ENCODE measurements around the gene EIF4E1B.

The EIF4E1B gene

GRCh38 chr5:176693477-176693851 lies 63.0 kb downstream of the EIF4E1B start:
- no peak for DNase-seq

GRCh38 chr5:176694146-176694545 lies 63.7 kb downstream of the EIF4E1B start:
- DNase-seq: no peak

DNA sequence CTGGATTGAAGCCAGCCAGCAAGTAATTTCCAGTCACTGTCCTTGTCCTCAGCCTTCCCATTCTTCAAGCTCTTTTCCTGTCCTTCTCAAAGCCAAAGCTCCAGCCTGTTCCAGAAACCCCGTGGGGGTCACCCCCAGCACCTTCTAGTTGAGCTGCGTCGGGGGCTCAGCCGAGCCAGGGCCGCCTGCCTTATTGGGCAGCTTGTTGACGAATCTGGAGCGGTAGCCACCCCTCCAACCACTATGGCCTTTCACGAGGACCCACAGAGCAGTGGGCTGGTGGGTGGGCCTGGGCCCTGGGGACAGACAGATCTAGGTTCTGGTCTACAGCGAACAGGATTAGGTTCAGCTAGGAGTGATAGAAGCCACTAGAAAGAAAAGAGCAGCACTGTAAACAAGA lies 64.2 kb downstream of the EIF4E1B start:
- no peak for DNase-seq

GRCh38 chr5:176695073-176695472 lies 64.6 kb downstream of the EIF4E1B start:
- no peak for DNase-seq
